Endothelial cell of umbilical vein (primary cell): ENCODE measurements around the gene IBA57. TPM values are rescaled to one million over a fixed set of nuclear protein-coding genes. Genes with fewer than 3 reads are reported as not detected.

Experiments
- BruUV-seq: library from RNA; stranded (reverse); fragments of 400-500 nt; replicated peaks from 2 replicates; lab custom pipeline; 2021; lab: Mats Ljungman, UMichigan
- CTCF ChIA-PET: fragments of 300-600, 350-600 bp; sonication (Branson Sonifier 250); formaldehyde crosslinking; loops from one replicate; lab custom pipeline; 2021; ENCODE audit warnings: antibody characterized with exemption, inconsistent platforms; lab: Charles Lee
- POLR2A ChIA-PET: fragments of 300-600, 350-600 bp; sonication (Branson Sonifier 250); formaldehyde crosslinking; loops from one replicate; lab custom pipeline; 2021; ENCODE audit warnings: antibody characterized with exemption, inconsistent platforms; lab: Charles Lee
- DNase-seq: peaks from one replicate; pipeline ENCODE4 v3.0.0-alpha.2; 2011; ENCODE audit warnings: low read depth, low spot score
- FAIRE-seq: peaks from 2 replicates; lab custom pipeline; 2011; peaks lifted over from hg19 to GRCh38; lab: Jason Lieb, UNC
- H2AFZ ChIP-seq: 2 replicates; pipeline ENCODE4 v1.6.0; 2012; ENCODE audit warnings: low read depth, low read length, control low read depth, inconsistent platforms
- H3K27ac ChIP-seq: 2 replicates; pipeline ENCODE4 v1.5.1; 2011; ENCODE audit warnings: low read depth, mild to moderate bottlenecking, control low read depth, low read length, moderate library complexity; ENCODE audit not compliant: insufficient read depth
- H3K27me3 ChIP-seq, 2 experiments: 2 replicates each; pipeline versions ENCODE4 v1.6.0 to v1.6.1; 2011; ENCODE audit warnings: low read length in 2 of 2, mixed read lengths in 1 of 2; ENCODE audit not compliant: control insufficient read depth in 2 of 2, insufficient read depth in 2 of 2
- H3K36me3 ChIP-seq, 2 experiments: 2 replicates in 1 of 2; 3 replicates in 1 of 2; pipeline ENCODE4 v1.5.1; 2011; ENCODE audit warnings: low read length in 2 of 2, mild to moderate bottlenecking in 1 of 2, moderate library complexity in 1 of 2; ENCODE audit not compliant: control insufficient read depth in 2 of 2, insufficient read depth in 2 of 2; ENCODE audit errors: extremely low read depth in 1 of 2
- H3K4me1 ChIP-seq: 3 replicates; pipeline ENCODE4 v1.5.1; 2011; ENCODE audit warnings: mild to moderate bottlenecking, low read length; ENCODE audit not compliant: control insufficient read depth, insufficient read depth; ENCODE audit errors: extremely low read depth
- H3K4me2 ChIP-seq: 2 replicates; pipeline ENCODE4 v1.6.1; 2011; ENCODE audit warnings: low read length, control low read depth, mixed read lengths; ENCODE audit not compliant: insufficient read depth
- H3K4me3 ChIP-seq, 3 experiments: fragments of 200-600 bp in 1 of 3; sonication (generic), shearing (Covaris generic) in 1 of 3; replicated peaks in 1 of 3; 2 replicates each; pipeline ENCODE4 v1.5.1; 2011 to 2016; ENCODE audit warnings: control low read depth in 3 of 3, low read length in 3 of 3, mild to moderate bottlenecking in 2 of 3, inconsistent platforms in 1 of 3, low read depth in 1 of 3, moderate library complexity in 1 of 3; ENCODE audit not compliant: insufficient read depth in 1 of 3
- H3K79me2 ChIP-seq: 2 replicates; pipeline ENCODE4 v1.6.0; 2012; ENCODE audit warnings: low read length, inconsistent platforms; ENCODE audit not compliant: control insufficient read depth, insufficient read depth
- H3K9ac ChIP-seq: replicated peaks from 2 replicates; pipeline ENCODE3; 2011; ENCODE audit warnings: low read length, control low read depth; ENCODE audit not compliant: insufficient read depth; ENCODE audit errors: extremely low read depth
- H3K9me1 ChIP-seq: replicated peaks from 3 replicates; pipeline ENCODE4 v1.6.0; 2011; ENCODE audit warnings: mild to moderate bottlenecking, low read length; ENCODE audit not compliant: control insufficient read depth, insufficient read depth; ENCODE audit errors: extremely low read depth
- H3K9me3 ChIP-seq: replicated peaks from 2 replicates; pipeline ENCODE4 v1.5.1; 2012; ENCODE audit warnings: low read length, inconsistent platforms; ENCODE audit not compliant: control insufficient read depth, insufficient read depth
- H4K20me1 ChIP-seq: replicated peaks from 2 replicates; pipeline ENCODE3; 2011; ENCODE audit warnings: mild to moderate bottlenecking, low read length; ENCODE audit not compliant: control insufficient read depth, insufficient read depth; ENCODE audit errors: extremely low read depth
- POLR2A ChIP-seq: IDR thresholded peaks from 2 replicates; pipeline ENCODE4 v1.6.1; 2012; ENCODE audit warnings: low read depth, mild to moderate bottlenecking, control low read depth, low read length
- POLR2AphosphoS5 ChIP-seq: IDR thresholded peaks from 2 replicates; pipeline ENCODE4 v1.6.1; 2012; ENCODE audit warnings: low read depth, mild to moderate bottlenecking, control low read depth, low read length, moderate library complexity; ENCODE audit not compliant: insufficient read depth
- dilution Hi-C: fragments of 300-500 bp; cut with MboI; formaldehyde crosslinking; loops from one replicate; pipeline ENCODE4 v1.15.0; 2019; ENCODE audit warnings: low sequenced_read_pairs; ENCODE audit not compliant: extremely low pct_ligation_motif_present
- intact Hi-C: fragments of 100-400 bp; cut with micrococcal nuclease; formaldehyde crosslinking; loops from one replicate; pipeline ENCODE4 v1.10.0; 2022
- polyA plus RNA-seq, 4 experiments: library from polyadenylated mRNA; depleted of rRNA in 3 of 4; stranded (reverse) in 3 of 4; unstranded in 1 of 4; fragments of >200 nt; gene quantifications; 2 replicates each; pipeline versions ENCODE4 v1.2.1 to v1.2.3, GENCODE V29; 2011 to 2012; ENCODE audit warnings: missing spikeins in 1 of 4
- total RNA-seq: library from RNA; stranded (reverse); gene quantifications from 2 replicates; pipeline ENCODE4 v1.2.3, GENCODE V29; 2021
- TF ChIP-seq, protein P1 (sequence below), 2 donors: IDR thresholded peaks; 1 replicate in 1 of 2; 2 replicates in 1 of 2; pipeline ENCODE4 v1.5.1; 2011; ENCODE audit warnings: low read length in 2 of 2, mild to moderate bottlenecking in 2 of 2, moderate library complexity in 2 of 2, control low read depth in 1 of 2, inconsistent platforms in 1 of 2, low read depth in 1 of 2; ENCODE audit not compliant: insufficient read depth in 1 of 2; ENCODE audit errors: extremely low read depth in 1 of 2

Gene IBA57
- total and polyA plus RNA-seq, 2 donors (not counting 3 experiments of a cell fraction or from before 2014, with no cell fraction given) = 3.4 to 7.7 TPM

- dilution Hi-C loops (no loop called here), intact Hi-C loops (no loop called here)
- H3K9me3 ChIP-seq = no peaks in the 10 kb centered on the region
- FAIRE-seq (no peak), DNase-seq (no peak)
- TF ChIP-seq POLR2AphosphoS5 = no peak
- no peak for TF ChIP-seq POLR2A
- TF ChIP-seq, protein P1, sequence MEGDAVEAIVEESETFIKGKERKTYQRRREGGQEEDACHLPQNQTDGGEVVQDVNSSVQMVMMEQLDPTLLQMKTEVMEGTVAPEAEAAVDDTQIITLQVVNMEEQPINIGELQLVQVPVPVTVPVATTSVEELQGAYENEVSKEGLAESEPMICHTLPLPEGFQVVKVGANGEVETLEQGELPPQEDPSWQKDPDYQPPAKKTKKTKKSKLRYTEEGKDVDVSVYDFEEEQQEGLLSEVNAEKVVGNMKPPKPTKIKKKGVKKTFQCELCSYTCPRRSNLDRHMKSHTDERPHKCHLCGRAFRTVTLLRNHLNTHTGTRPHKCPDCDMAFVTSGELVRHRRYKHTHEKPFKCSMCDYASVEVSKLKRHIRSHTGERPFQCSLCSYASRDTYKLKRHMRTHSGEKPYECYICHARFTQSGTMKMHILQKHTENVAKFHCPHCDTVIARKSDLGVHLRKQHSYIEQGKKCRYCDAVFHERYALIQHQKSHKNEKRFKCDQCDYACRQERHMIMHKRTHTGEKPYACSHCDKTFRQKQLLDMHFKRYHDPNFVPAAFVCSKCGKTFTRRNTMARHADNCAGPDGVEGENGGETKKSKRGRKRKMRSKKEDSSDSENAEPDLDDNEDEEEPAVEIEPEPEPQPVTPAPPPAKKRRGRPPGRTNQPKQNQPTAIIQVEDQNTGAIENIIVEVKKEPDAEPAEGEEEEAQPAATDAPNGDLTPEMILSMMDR (IDR thresholded peaks at IDR 0.05; ENCODE audit: extremely low read depth in 1 of 2, insufficient read depth in 1 of 2, low read depth in 1 of 2, low read length in 2 of 2) = no peak
- no peak overlapping the region for H3K9ac ChIP-seq
- H3K27me3 ChIP-seq = no peaks in the 10 kb centered on the region
- ChIA-PET POLR2A (no interaction called here), CTCF (interaction anchor here (0.7 to 1.9 kb wide), 2 partner anchors 178 kb away, joined by 3 to 6 read pairs; no protein-coding TSS in a partner anchor)
- H3K9me1 ChIP-seq = no peaks in the 10 kb centered on the region
- no peaks in the 10 kb centered on the region for H3K79me2 ChIP-seq
- no peak overlapping the region for H3K4me2 ChIP-seq
- H4K20me1 ChIP-seq = no peaks in the 10 kb centered on the region
- H3K4me3 ChIP-seq = no peak overlapping the region
- H3K36me3 ChIP-seq = peaks cover 0 to 11% of the 10 kb centered on the region in 2 experiments
- no peak overlapping the region for H3K27ac ChIP-seq
- H2AFZ ChIP-seq = no peak overlapping the region
- BruUV-seq = no TSS peak
- H3K4me1 ChIP-seq = no peaks in the 10 kb centered on the region
These were observed 12.4 kb downstream of the IBA57 start for GRCh38 chr1:228177721-228178710.
